Adrenal gland (tissue), 12 donors: Measurements from ENCODE around the gene SLC25A21. TPM values are rescaled to one million over a fixed set of nuclear protein-coding genes. Genes with fewer than 3 reads are reported as not detected.

Source experiments
- DNase-seq, 7 donors: peaks; one replicate each; pipeline ENCODE4 v3.0.0-alpha.2; 2019 to 2020
- H3K27ac ChIP-seq, 5 donors: fragments of 200-600 bp; sonication (generic) in 4 of 5; 1 replicate in 3 of 5; 2 replicates in 2 of 5; pipeline versions ENCODE4 v1.5.1 to v1.8.0; 2016 to 2020; ENCODE audit warnings: mild to moderate bottlenecking in 1 of 5
- H3K27me3 ChIP-seq: fragments of 200-600 bp; 2 replicates; pipeline ENCODE4 v1.8.0; 2021
- H3K36me3 ChIP-seq, 2 donors: fragments of 200-600 bp; replicated peaks in 1 of 2; 1 replicate in 1 of 2; 2 replicates in 1 of 2; pipeline versions ENCODE4 v1.5.1 to v1.8.0; 2018 to 2022
- H3K4me1 ChIP-seq, 2 donors: fragments of 200-600 bp; replicated peaks in 1 of 2; 1 replicate in 1 of 2; 2 replicates in 1 of 2; pipeline versions ENCODE4 v1.5.1 to v1.8.0; 2018 to 2021
- H3K4me3 ChIP-seq, 4 donors: fragments of 200-600 bp; sonication (generic) in 3 of 4; one replicate each; pipeline ENCODE4 v1.5.1; 2016 to 2018
- H3K9me3 ChIP-seq, 3 donors: fragments of 200-600 bp; sonication (generic) in 1 of 3; replicated peaks in 1 of 3; 1 replicate in 2 of 3; 2 replicates in 1 of 3; pipeline versions ENCODE4 v1.5.1 to v1.8.0; 2016 to 2021
- POLR2A ChIP-seq, 2 donors: fragments of 450-650 bp; IDR thresholded peaks; one replicate each; pipeline ENCODE4 v1.6.1; 2017; ENCODE audit warnings: antibody characterized with exemption in 2 of 2, mild to moderate bottlenecking in 2 of 2, moderate library complexity in 1 of 2
- WGBS, 4 donors: extraction: QIAGEN DNeasy Blood & Tissue Kit in 2 of 4; methylation state at CpG; one replicate each; pipeline versions ENCODE4 v1.1.5 to v1.1.7; 2013 to 2017; 5-methylcytosine and 5-hydroxymethylcytosine counted together
- intact Hi-C, 2 donors: fragments of 100-400 bp; cut with DNase I; formaldehyde crosslinking; loops; one replicate each; pipeline versions ENCODE4 v1.14.1 to v1.15.0; 2022 to 2023
- polyA plus RNA-seq, 3 donors: library from polyadenylated mRNA; stranded (reverse); fragments of 200-250 nt in 2 of 3; fragments of 350-450 nt in 1 of 3; fragmentation: Illumina TruSeq in 1 of 3; extraction: RNeasy Lipid Tissue Mini Kit (QIAGEN cat#74804) in 1 of 3; gene quantifications; one replicate each; pipeline ENCODE4 v1.2.3, GENCODE V29; 2013 to 2014
- total RNA-seq, 9 donors: library from RNA; depleted of rRNA in 4 of 9; stranded (reverse); fragments of >200 nt in 4 of 9; fragments of 120-200 nt in 1 of 9; fragmentation: NEBNext Ultra II Directional in 1 of 9; extraction: Animal tissue kit (Norgen Biotek cat#: 25700) in 1 of 9; gene quantifications; one replicate each; pipeline versions ENCODE4 v1.1.0 to v1.2.4, GENCODE V29; 2013 to 2023
- TF ChIP-seq, protein P1 (sequence below), 6 experiments: fragments of 450-650 bp in 4 of 6; fragments of 200-600 bp in 2 of 6; sonication (generic) in 1 of 6; IDR thresholded peaks; 1 replicate in 5 of 6; 2 replicates in 1 of 6; pipeline versions ENCODE4 v1.5.1 to v1.8.0; 2016 to 2021; ENCODE audit warnings: antibody characterized with exemption in 6 of 6, mild to moderate bottlenecking in 2 of 6, moderate library complexity in 1 of 6
- donor health status: healthy with polysubstance abuse.
- donor health status: Bipolar disorder and iron deficiency.
- donor health status: DM: yes; HTN: yes; CAD: no.
- donor health status: DM: no; HTN: no; CAD: no.
- donor health status: DM: no; HTN: no; CAD: no.
- donor health status: DM: yes; HTN: yes; CAD: no.

SLC25A21 gene
- total and polyA plus RNA-seq, 12 donors: 0.14 to 3.8 (median 0.56) TPM

DNA sequence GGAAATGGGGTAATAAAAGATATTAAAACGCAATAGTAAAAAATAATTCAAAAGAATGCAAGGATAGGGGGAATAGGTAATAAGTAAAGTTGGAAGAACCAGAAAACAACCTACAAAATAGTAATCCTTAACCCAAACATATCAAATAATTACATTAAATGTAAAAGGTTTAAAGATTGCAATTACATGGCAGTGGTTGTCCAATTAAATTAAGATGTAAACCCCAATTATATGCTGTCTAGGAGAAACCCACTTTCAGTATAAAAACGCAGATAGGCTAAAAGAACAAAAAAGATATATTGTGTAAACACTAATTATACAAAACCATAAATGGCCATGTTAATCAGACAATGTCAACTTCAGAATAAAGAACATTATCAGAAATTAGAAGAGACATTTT, 247.3 kb downstream of the SLC25A21 start:
- H3K36me3 ChIP-seq: no peaks in the 10 kb centered on the region
- intact Hi-C loops: no loop called here

DNA sequence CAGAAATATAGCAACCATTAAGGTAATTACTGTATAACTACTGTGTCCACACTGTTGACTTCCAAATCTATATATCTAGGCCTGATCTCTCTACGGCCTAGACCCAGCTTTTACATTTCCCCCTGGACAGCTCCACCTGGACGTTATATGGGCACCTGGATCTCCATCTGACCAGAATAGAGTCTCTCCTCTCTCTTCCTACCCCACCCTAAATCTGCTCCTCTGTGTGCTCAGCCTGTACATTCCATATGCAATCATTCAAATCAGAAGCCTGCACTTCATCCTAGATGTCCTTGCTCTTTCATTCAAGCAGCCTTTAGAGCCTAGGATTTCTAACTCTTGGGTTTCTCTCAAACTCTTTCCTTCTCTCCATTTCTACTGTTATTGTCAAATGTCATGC, 255.7 kb downstream of the SLC25A21 start:
- H3K36me3 ChIP-seq: no peaks in the 10 kb centered on the region
- no peak for DNase-seq
- no peak overlapping the region for H3K27ac ChIP-seq
- H3K4me1 ChIP-seq: no peaks in the 10 kb centered on the region
- WGBS, 4 donors: 71 to 89% (median 84%) methylated on average over 2 of the region's 2 CpGs
- no peaks in the 10 kb centered on the region for H3K9me3 ChIP-seq
- H3K4me3 ChIP-seq: no peak overlapping the region
- intact Hi-C loops: no loop called here
- no peak for TF ChIP-seq POLR2A (IDR thresholded peaks at IDR 0.05)
- TF ChIP-seq, protein P1, sequence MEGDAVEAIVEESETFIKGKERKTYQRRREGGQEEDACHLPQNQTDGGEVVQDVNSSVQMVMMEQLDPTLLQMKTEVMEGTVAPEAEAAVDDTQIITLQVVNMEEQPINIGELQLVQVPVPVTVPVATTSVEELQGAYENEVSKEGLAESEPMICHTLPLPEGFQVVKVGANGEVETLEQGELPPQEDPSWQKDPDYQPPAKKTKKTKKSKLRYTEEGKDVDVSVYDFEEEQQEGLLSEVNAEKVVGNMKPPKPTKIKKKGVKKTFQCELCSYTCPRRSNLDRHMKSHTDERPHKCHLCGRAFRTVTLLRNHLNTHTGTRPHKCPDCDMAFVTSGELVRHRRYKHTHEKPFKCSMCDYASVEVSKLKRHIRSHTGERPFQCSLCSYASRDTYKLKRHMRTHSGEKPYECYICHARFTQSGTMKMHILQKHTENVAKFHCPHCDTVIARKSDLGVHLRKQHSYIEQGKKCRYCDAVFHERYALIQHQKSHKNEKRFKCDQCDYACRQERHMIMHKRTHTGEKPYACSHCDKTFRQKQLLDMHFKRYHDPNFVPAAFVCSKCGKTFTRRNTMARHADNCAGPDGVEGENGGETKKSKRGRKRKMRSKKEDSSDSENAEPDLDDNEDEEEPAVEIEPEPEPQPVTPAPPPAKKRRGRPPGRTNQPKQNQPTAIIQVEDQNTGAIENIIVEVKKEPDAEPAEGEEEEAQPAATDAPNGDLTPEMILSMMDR (IDR thresholded peaks at IDR 0.05): no peak
- H3K27me3 ChIP-seq: no peaks in the 10 kb centered on the region

More for the DNA sequence above, 247.3 kb downstream of the SLC25A21 start:
- Histone ChIP-seq H3K4me3 (no peak overlapping the region), H3K4me1 (no peaks in the 10 kb centered on the region), H3K9me3 (no peaks in the 10 kb centered on the region), H3K27me3 (no peaks in the 10 kb centered on the region), H3K27ac (no peak overlapping the region)
- 77 to 93% (median 85%) methylated on average over 2 of the region's 2 CpGs for WGBS, 4 donors
- DNase-seq: no peak
- TF ChIP-seq, protein P1 (IDR thresholded peaks at IDR 0.05): no peak

DNA sequence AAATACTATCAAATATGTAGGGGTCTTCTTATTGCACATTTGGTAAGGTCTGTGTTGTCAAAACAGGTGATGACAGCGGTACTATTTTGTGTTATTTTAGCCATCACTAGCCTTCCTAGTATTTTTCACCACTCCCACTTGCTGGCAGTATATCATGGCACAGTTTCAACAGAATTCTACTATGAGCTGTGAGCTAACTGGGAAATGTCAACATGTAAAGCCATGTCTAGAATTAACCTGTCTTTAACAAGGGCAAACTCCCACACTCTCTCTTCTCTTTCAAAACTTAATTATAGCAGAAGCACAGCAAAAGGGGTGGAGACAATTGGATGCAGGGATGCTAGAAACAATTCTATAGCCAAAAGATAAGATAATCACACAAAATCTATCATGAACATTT, 257.3 kb downstream of the SLC25A21 start:
- H3K27me3 ChIP-seq: no peaks in the 10 kb centered on the region
- 71 to 84% (median 76%) methylated on average over 1 of the region's 1 CpG for WGBS, 4 donors
- no peak overlapping the region for H3K27ac ChIP-seq
- no peaks in the 10 kb centered on the region for H3K36me3 ChIP-seq
- H3K4me3 ChIP-seq: no peak overlapping the region
- no peak for DNase-seq
- H3K9me3 ChIP-seq: no peaks in the 10 kb centered on the region
- intact Hi-C loops: no loop called here
- TF ChIP-seq POLR2A (IDR thresholded peaks at IDR 0.05): no peak
- TF ChIP-seq, protein P1 (IDR thresholded peaks at IDR 0.05): no peak
- H3K4me1 ChIP-seq: no peaks in the 10 kb centered on the region

DNA sequence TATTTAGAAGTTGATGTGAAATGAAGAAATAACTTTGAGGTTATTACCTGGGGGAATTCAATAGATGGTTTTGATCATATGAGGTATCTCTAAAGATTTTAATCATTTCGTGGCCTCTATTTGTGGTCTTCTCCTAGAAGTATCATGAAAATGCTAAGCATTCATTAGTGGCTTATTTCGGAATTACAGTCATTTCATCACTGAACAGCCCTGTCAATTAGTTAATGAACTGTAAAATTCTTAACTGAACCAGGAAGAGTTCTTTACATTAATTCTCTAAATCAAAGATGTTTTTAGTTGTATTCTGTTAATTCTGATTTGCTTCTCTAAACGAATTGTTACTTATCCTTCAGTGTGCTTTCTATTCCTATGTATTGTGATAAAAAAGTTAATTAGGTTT, 261.8 kb downstream of the SLC25A21 start:
- TF ChIP-seq POLR2A (IDR thresholded peaks at IDR 0.05): no peak
- TF ChIP-seq, protein P1 (IDR thresholded peaks at IDR 0.05): no peak
- H3K27me3 ChIP-seq: no peaks in the 10 kb centered on the region
- no peaks in the 10 kb centered on the region for H3K4me1 ChIP-seq
- H3K9me3 ChIP-seq: no peaks in the 10 kb centered on the region
- no peak for DNase-seq
- 73 to 86% (median 76%) methylated on average over 3 of the region's 3 CpGs for WGBS, 4 donors
- no peak overlapping the region for H3K27ac ChIP-seq
- H3K36me3 ChIP-seq: no peaks in the 10 kb centered on the region
- H3K4me3 ChIP-seq: no peak overlapping the region
- intact Hi-C loops: no loop called here
